GM18951 (cell line): Measurements from ENCODE around the gene RINL.
A peak's percentile ranks its signal among the peaks of the same experiment; 100 is the strongest.

Experiments
- POLR2A ChIP-seq: IDR thresholded peaks from 4 replicates; pipeline ENCODE4 v1.6.1; 2011; ENCODE audit warnings: mild to moderate bottlenecking; ENCODE audit not compliant: insufficient read length, insufficient read depth; ENCODE audit errors: extremely low read depth
- in situ Hi-C: fragments of 300-500 bp; cut with MboI; formaldehyde crosslinking; loops from one replicate; pipeline ENCODE4 v1.12.0; 2022; ENCODE audit warnings: low sequenced_read_pairs, mixed read lengths, inconsistent platforms; ENCODE audit not compliant: unreplicated experiment

The RINL gene

GRCh38 chr19:38912600-38913514, 34.8 kb upstream of the RINL start:
- in situ Hi-C loops = no loop called here
- TF ChIP-seq POLR2A = no peak

GRCh38 chr19:38911388-38912001, 33.4 kb upstream of the RINL start:
- no peak for TF ChIP-seq POLR2A
- in situ Hi-C loops = no loop called here

- no peak for TF ChIP-seq POLR2A
- in situ Hi-C loops = no loop called here
These were observed 32.4 kb upstream of the RINL start for GRCh38 chr19:38910488-38910887.

GRCh38 chr19:38908911-38909310, 30.8 kb upstream of the RINL start:
- TF ChIP-seq POLR2A = no peak
- in situ Hi-C loops = no loop called here

- in situ Hi-C loops = no loop called here
- no peak for TF ChIP-seq POLR2A
These were observed 29.6 kb upstream of the RINL start for GRCh38 chr19:38907670-38908069.

GRCh38 chr19:38907227-38907626, 29.2 kb upstream of the RINL start:
- TF ChIP-seq POLR2A = no peak
- in situ Hi-C loops = no loop called here

- in situ Hi-C loops = no loop called here
- TF ChIP-seq POLR2A = no peak
These were observed 27.5 kb upstream of the RINL start for GRCh38 chr19:38905620-38906019.

- in situ Hi-C loops = no loop called here
- no peak for TF ChIP-seq POLR2A
These were observed 26.8 kb upstream of the RINL start for GRCh38 chr19:38904581-38905539.

GRCh38 chr19:38901683-38902082, 23.6 kb upstream of the RINL start:
- in situ Hi-C loops = no loop called here

GRCh38 chr19:38900743-38901190, 22.7 kb upstream of the RINL start:
- no peak for TF ChIP-seq POLR2A
- in situ Hi-C loops = no loop called here

More at GRCh38 chr19:38901683-38902082, 23.6 kb upstream of the RINL start:
- no peak for TF ChIP-seq POLR2A

GRCh38 chr19:38900202-38900629, 22.1 kb upstream of the RINL start:
- TF ChIP-seq POLR2A = no peak
- in situ Hi-C loops = no loop called here

- peak; percentile 64 for TF ChIP-seq POLR2A
- in situ Hi-C loops = no loop called here
These were observed 21.5 kb upstream of the RINL start, which contains the start of the genes NFKBIB and SIRT2 for GRCh38 chr19:38899447-38900201. Gene NFKBIB (plus strand): TSS chr19:38899969. CDS start chr19:38900033, 64 bp downstream. Gene SIRT2 (minus strand): TSS chr19:38899618. CDS start chr19:38899521, 97 bp downstream.
